ENCODE data around the gene BCL2L13. TPM values are rescaled to one million over a fixed set of nuclear protein-coding genes. Genes with fewer than 3 reads are reported as not detected.

Gene BCL2L13
- total and polyA plus RNA-seq, 10 donors: 13.4 to 53.5 (median 35.9) TPM

DNA sequence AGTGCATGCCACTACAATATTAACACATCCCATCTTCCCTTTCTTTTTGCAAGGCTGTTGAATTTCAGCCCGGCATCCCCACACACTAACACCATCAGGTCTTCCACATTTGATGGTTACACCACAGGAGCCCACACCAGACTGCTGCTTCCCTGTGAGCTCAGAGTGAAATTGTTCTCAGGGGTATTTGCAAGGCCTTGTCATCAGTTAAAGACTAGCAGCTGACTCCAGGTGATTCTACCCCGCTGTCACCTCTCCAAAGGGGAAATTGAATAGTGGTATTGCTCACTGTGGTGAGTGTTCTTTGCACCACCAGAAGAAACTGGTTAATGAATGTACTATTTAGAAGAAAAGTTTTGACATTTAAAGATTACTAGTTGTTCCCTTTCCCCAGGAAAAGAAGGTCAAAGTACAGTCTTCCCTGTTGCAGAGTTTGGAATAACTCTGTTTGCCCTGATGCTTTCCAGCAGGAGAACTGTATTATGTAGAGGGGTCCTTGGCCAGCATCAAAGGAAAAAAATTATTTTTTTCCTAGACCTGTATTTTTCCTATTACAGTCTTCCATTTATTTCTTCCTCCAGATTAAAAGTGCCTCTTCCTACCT lies 93.8 kb downstream of the BCL2L13 start:
- Histone ChIP-seq H3K4me3 (no peak overlapping the region), H3K27me3 (replicated peaks in 1 of 7) (no peaks in the 10 kb centered on the region), H3K27ac (no peak overlapping the region), H3K36me3 (peaks cover 8 to 100% (median 67%) of the 10 kb centered on the region in 6 donors), H3K4me1 (peaks cover 0 to 16% (median under 1%) of the 10 kb centered on the region in 6 donors), H3K9me3 (no peaks in the 10 kb centered on the region)
- WGBS, 5 donors: 86 to 100% (median 90%) methylated on average over 2 of the region's 2 CpGs
- no peak for TF ChIP-seq POLR2A (IDR thresholded peaks at IDR 0.05)
- TF ChIP-seq, protein P1, sequence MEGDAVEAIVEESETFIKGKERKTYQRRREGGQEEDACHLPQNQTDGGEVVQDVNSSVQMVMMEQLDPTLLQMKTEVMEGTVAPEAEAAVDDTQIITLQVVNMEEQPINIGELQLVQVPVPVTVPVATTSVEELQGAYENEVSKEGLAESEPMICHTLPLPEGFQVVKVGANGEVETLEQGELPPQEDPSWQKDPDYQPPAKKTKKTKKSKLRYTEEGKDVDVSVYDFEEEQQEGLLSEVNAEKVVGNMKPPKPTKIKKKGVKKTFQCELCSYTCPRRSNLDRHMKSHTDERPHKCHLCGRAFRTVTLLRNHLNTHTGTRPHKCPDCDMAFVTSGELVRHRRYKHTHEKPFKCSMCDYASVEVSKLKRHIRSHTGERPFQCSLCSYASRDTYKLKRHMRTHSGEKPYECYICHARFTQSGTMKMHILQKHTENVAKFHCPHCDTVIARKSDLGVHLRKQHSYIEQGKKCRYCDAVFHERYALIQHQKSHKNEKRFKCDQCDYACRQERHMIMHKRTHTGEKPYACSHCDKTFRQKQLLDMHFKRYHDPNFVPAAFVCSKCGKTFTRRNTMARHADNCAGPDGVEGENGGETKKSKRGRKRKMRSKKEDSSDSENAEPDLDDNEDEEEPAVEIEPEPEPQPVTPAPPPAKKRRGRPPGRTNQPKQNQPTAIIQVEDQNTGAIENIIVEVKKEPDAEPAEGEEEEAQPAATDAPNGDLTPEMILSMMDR (IDR thresholded peaks at IDR 0.05 in 8 of 11, conservative IDR thresholded peaks at IDR 0.05 in 3 of 11): no peak
- no peak for TF ChIP-seq POLR2AphosphoS5 (IDR thresholded peaks at IDR 0.05)
- DNase-seq: no peak
- intact Hi-C loops (cut with DNase I; ENCODE audit: low total_unique reads): no loop called here

DNA sequence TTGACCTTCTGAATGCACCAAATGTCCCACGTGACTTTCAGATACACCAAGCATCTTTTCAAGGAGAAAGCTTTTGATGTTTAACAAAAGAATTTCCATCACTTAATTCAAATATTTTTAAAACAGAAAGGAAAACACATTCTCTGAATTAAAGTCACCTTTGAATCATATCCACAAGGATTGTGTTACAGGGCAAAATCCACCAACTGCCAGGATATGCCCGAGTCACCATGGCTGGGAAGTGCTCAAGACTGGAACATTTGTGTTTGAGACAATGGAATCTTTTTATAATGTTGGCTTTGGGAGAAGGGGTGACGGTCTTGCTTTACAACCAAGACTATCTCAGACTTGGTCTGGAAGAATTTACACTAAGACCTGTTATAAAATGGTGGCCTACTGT lies 94.9 kb downstream of the BCL2L13 start:
- no peak for DNase-seq
- no peak overlapping the region for H3K27ac ChIP-seq
- 77 to 91% (median 88%) methylated on average over 3 of the region's 3 CpGs for WGBS, 5 donors

DNA sequence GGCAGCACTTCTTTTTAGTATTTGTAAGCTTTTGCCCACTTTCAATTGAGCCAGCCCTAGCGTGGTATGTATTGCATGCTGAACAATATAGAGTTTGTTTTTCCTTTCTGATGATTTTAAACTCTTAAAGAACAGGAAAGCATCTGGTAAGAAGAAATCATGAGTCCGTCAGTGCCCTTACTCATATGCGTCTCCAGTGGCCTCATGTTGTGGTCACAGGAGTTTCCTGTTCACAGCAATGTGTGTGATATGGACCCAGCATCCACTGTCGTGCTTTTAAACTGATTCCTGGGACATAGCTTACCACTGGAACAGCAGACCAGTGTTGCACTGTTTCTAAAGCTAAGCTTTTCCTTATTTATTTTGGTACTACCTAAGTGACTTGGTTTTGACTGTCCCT lies 95.6 kb downstream of the BCL2L13 start:
- Histone ChIP-seq H3K36me3 (peaks cover 8 to 100% (median 71%) of the 10 kb centered on the region in 6 donors), H3K9me3 (no peaks in the 10 kb centered on the region), H3K27me3 (replicated peaks in 1 of 7) (no peaks in the 10 kb centered on the region), H3K27ac (peak overlapping the region in 2 of 8 donors; percentile 15 to 36), H3K4me3 (no peak overlapping the region), H3K4me1 (peaks cover 0 to 15% (median 0%) of the 10 kb centered on the region in 6 donors)
- no peak for DNase-seq
- 23 to 38% (median 28%) methylated on average over 4 of the region's 4 CpGs for WGBS, 5 donors
- no peak for TF ChIP-seq POLR2A (IDR thresholded peaks at IDR 0.05)
- TF ChIP-seq, protein P1 (IDR thresholded peaks at IDR 0.05 in 8 of 11, conservative IDR thresholded peaks at IDR 0.05 in 3 of 11): no peak
- no peak for TF ChIP-seq POLR2AphosphoS5 (IDR thresholded peaks at IDR 0.05)
- intact Hi-C loops (cut with DNase I; ENCODE audit: low total_unique reads): no loop called here

More for the DNA sequence above, 94.9 kb downstream of the BCL2L13 start:
- Histone ChIP-seq H3K4me3 (no peak overlapping the region), H3K9me3 (no peaks in the 10 kb centered on the region), H3K27me3 (replicated peaks in 1 of 7) (no peaks in the 10 kb centered on the region), H3K4me1 (peaks cover 0 to 15% (median 0%) of the 10 kb centered on the region in 6 donors), H3K36me3 (peaks cover 8 to 100% (median 67%) of the 10 kb centered on the region in 6 donors)
- TF ChIP-seq POLR2A (IDR thresholded peaks at IDR 0.05) (no peak), POLR2AphosphoS5 (IDR thresholded peaks at IDR 0.05) (no peak)
- TF ChIP-seq, protein P1 (IDR thresholded peaks at IDR 0.05 in 8 of 11, conservative IDR thresholded peaks at IDR 0.05 in 3 of 11): no peak
- intact Hi-C loops (cut with DNase I; ENCODE audit: low total_unique reads): no loop called here

DNA sequence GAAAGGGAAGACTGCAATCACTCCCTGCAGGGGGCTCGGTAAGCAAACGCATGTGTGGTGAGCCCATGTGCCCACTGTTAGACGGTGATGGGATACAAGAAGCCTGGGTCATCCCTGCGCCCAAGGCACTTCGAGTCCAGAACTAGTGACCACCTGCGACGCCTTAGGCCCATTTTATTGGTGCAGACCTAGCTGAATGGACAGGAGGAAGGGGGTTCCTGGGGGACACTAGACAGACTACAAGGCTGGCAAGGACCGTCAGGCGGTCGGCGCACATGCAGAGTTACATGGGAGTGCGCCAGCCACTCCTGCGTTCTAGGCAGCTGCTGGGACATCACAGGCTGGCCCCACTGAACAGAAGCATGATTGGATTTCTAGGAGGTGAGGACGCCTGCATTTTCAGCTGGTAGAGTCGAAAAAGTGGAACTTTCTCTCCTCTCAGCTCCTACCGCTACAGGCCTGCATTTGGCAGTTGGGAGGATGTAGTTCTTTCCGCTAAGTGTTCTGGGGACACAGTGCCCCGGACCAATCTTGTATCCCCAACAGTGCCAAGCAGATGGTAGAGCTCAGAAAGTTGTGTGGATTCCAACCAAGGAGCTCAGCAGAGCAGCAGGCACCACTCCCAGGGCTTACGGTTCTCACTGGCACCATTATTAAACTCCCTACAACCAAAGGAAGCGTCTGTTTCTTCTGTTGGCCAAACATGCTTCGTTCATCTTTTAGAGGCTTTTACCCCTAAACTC lies 100.0 kb downstream of the BCL2L13 start:
- Histone ChIP-seq H3K36me3 (peaks cover 8 to 98% (median 62%) of the 10 kb centered on the region in 6 donors), H3K27me3 (replicated peaks in 1 of 7) (no peaks in the 10 kb centered on the region), H3K9me3 (no peaks in the 10 kb centered on the region), H3K4me1 (peaks cover 0 to 24% (median 5%) of the 10 kb centered on the region in 6 donors), H3K4me3 (no peak overlapping the region), H3K27ac (no peak overlapping the region)
- 91 to 99% (median 93%) methylated on average over 21 of the region's 21 CpGs for WGBS, 5 donors
- intact Hi-C loops (cut with DNase I; ENCODE audit: low total_unique reads): no loop called here
- DNase-seq: no peak
- TF ChIP-seq POLR2AphosphoS5 (IDR thresholded peaks at IDR 0.05): peak in 1 of 3 donors; percentile 24
- TF ChIP-seq POLR2A (IDR thresholded peaks at IDR 0.05): no peak

All from spleen (tissue), 11 donors.